HL-60 (cell line): ENCODE results near the gene QSOX2.

Experiments
- DNase-seq, 2 experiments: peaks; one replicate each; pipeline ENCODE4 v3.0.0-alpha.2; 2010 to 2020; ENCODE audit warnings: low read depth in 1 of 2, low spot score in 1 of 2
- H3K27ac ChIP-seq: fragments of 250-450 bp; sonication (Bioruptor Pico); replicated peaks from 2 replicates; pipeline ENCODE4 v1.5.1; 2020; ENCODE audit warnings: mild to moderate bottlenecking, moderate library complexity
- H3K27me3 ChIP-seq: fragments of 250-450 bp; sonication (Bioruptor Pico); 2 replicates; pipeline ENCODE4 v1.5.1; 2021; ENCODE audit warnings: mild to moderate bottlenecking, moderate library complexity; ENCODE audit not compliant: insufficient read depth, poor library complexity, severe bottlenecking
- H3K4me3 ChIP-seq: replicated peaks from 2 replicates; pipeline ENCODE4 v1.5.1; 2011; ENCODE audit warnings: mild to moderate bottlenecking, control low read depth, low read length; ENCODE audit not compliant: insufficient read depth
- GABPA ChIP-seq: IDR thresholded peaks from 2 replicates; pipeline ENCODE4 v1.6.1; 2012; ENCODE audit warnings: low read depth
- POLR2AphosphoS5 ChIP-seq: IDR thresholded peaks from 2 replicates; pipeline ENCODE4 v1.6.1; 2012; ENCODE audit warnings: low read depth
- SPI1 ChIP-seq: IDR thresholded peaks from 2 replicates; pipeline ENCODE4 v1.6.1; 2012; ENCODE audit warnings: low read depth, mild to moderate bottlenecking, borderline replicate concordance
- TF ChIP-seq, protein P1 (sequence below): IDR thresholded peaks from 2 replicates; pipeline ENCODE4 v1.6.1; 2012; ENCODE audit warnings: low read depth; ENCODE audit not compliant: insufficient replicate concordance
- TF ChIP-seq, protein P2 (sequence below): IDR thresholded peaks from one replicate; pipeline ENCODE4 v1.5.1; 2011; ENCODE audit warnings: low read length, control low read depth, inconsistent platforms; ENCODE audit not compliant: insufficient read depth

QSOX2 gene

DNA sequence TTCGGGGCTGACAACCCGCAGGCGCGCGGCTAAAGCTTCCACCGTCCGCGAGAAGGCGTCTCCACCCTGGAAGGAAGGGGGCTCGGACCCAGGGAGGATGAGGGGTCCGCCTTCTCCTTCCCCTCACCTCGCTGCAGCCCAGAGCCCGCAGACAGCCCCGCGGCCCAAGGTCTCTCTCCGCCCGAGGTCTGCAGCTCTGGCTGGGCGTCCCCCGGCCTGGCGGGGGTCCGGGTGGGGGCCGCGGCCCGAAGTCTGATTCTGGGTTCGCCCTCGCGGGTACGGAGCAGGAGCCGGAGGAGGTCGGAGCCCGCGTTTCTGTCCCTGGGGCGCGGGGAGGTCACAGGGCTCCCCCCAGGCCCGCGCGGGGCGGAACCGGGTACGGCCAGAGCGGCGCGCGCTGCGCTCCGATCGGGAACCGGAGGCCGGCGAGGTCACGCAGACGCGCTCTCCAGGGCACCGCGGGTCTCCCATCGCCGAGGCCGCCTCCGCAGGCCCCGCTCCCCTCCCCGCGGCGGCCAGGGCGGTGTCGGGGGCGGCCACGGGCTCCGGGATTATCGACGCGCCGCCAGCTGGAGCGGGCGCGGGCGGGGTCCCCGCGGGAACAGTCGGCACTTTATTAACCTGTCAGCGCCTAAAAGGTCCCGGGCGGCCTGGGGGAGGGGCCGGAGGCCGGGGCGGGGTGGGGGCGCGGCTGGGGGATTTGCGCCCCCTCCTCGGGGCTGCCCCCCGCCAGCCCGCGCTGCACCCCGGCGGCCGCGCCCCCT lies 52.3 kb downstream of the QSOX2 start:
- no peak for DNase-seq
- no peak overlapping the region for H3K4me3 ChIP-seq
- no peak overlapping the region for H3K27ac ChIP-seq
- TF ChIP-seq GABPA: no peak
- no peak for TF ChIP-seq SPI1
- TF ChIP-seq, protein P1, sequence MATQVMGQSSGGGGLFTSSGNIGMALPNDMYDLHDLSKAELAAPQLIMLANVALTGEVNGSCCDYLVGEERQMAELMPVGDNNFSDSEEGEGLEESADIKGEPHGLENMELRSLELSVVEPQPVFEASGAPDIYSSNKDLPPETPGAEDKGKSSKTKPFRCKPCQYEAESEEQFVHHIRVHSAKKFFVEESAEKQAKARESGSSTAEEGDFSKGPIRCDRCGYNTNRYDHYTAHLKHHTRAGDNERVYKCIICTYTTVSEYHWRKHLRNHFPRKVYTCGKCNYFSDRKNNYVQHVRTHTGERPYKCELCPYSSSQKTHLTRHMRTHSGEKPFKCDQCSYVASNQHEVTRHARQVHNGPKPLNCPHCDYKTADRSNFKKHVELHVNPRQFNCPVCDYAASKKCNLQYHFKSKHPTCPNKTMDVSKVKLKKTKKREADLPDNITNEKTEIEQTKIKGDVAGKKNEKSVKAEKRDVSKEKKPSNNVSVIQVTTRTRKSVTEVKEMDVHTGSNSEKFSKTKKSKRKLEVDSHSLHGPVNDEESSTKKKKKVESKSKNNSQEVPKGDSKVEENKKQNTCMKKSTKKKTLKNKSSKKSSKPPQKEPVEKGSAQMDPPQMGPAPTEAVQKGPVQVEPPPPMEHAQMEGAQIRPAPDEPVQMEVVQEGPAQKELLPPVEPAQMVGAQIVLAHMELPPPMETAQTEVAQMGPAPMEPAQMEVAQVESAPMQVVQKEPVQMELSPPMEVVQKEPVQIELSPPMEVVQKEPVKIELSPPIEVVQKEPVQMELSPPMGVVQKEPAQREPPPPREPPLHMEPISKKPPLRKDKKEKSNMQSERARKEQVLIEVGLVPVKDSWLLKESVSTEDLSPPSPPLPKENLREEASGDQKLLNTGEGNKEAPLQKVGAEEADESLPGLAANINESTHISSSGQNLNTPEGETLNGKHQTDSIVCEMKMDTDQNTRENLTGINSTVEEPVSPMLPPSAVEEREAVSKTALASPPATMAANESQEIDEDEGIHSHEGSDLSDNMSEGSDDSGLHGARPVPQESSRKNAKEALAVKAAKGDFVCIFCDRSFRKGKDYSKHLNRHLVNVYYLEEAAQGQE: no peak
- no peak for TF ChIP-seq POLR2AphosphoS5
- TF ChIP-seq, protein P2, sequence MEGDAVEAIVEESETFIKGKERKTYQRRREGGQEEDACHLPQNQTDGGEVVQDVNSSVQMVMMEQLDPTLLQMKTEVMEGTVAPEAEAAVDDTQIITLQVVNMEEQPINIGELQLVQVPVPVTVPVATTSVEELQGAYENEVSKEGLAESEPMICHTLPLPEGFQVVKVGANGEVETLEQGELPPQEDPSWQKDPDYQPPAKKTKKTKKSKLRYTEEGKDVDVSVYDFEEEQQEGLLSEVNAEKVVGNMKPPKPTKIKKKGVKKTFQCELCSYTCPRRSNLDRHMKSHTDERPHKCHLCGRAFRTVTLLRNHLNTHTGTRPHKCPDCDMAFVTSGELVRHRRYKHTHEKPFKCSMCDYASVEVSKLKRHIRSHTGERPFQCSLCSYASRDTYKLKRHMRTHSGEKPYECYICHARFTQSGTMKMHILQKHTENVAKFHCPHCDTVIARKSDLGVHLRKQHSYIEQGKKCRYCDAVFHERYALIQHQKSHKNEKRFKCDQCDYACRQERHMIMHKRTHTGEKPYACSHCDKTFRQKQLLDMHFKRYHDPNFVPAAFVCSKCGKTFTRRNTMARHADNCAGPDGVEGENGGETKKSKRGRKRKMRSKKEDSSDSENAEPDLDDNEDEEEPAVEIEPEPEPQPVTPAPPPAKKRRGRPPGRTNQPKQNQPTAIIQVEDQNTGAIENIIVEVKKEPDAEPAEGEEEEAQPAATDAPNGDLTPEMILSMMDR: no peak
- peaks cover 75% of the 10 kb centered on the region for H3K27me3 ChIP-seq

DNA sequence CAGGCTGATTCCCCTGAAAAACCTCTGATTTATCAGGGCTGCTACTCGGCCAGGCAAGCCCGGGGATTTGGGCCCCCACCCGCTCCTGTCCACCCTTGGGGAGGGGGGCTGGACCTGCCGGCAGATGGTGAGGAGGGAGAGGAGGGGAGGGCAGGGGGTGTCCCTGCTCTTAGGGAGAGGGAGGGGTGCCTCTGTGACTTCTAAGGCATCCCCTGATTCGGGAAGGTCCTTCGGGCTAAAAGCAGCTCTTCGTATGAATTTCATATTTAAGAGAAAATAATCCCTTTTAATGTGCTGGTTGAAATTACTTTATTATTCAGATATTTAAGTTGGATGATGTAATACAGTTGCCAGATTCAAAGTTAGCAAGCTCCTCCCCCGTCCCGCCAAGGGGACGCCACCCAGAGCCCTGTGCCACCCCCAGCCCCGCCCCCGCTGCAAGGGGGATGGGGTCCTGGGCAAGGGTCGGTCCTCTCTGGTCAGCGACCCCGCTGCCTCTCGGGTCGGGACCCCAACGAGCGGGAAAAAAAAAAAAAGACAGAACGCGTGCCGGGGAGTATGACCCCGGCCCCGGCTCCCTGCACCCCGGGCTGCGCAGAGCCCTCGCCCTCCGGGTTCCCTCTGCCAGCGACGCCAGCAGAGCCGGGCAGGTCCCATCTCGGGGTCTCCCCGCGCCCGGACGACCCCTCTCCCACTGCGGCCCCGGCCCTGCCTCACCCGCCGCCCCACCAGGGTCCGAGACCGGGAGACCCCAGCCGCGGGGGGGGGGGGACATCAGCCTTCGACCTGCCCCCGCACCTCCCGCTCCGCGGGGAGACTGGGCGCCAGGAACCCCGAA lies 53.1 kb downstream of the QSOX2 start:
- peaks cover 67% of the 10 kb centered on the region for H3K27me3 ChIP-seq
- no peak overlapping the region for H3K4me3 ChIP-seq
- no peak for DNase-seq
- no peak overlapping the region for H3K27ac ChIP-seq
- TF ChIP-seq, protein P2: no peak
- TF ChIP-seq SPI1 (no peak), GABPA (no peak), POLR2AphosphoS5 (no peak)
- TF ChIP-seq, protein P1: no peak

DNA sequence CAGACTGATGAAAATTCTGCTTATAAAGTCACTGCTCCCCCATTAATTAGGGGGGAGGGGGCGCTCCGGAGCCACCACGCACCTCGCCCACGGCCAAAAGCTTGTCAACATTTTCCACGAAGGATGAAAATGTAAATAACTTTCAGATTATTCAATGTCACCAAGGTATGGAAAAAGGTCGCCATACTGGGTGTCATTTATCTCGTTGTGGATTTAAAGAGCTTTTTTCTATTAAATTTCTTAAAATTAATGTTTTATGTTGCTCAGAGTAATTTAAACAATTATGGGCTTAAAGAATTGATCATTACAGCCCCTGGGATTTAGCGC lies 53.7 kb downstream of the QSOX2 start:
- Histone ChIP-seq H3K4me3 (no peak overlapping the region), H3K27me3 (peaks cover 62% of the 10 kb centered on the region), H3K27ac (no peak overlapping the region)
- TF ChIP-seq POLR2AphosphoS5 (no peak), GABPA (no peak), SPI1 (no peak)
- TF ChIP-seq, protein P2: no peak
- TF ChIP-seq, protein P1: no peak
- no peak for DNase-seq
